ENCODE results near the gene UFSP1.
"Not testable (repeated sequence)": the region's sequence is repeated elsewhere in the genome, so short reads cannot be mapped to it uniquely, and the experiment has no call there.

UFSP1 gene

DNA sequence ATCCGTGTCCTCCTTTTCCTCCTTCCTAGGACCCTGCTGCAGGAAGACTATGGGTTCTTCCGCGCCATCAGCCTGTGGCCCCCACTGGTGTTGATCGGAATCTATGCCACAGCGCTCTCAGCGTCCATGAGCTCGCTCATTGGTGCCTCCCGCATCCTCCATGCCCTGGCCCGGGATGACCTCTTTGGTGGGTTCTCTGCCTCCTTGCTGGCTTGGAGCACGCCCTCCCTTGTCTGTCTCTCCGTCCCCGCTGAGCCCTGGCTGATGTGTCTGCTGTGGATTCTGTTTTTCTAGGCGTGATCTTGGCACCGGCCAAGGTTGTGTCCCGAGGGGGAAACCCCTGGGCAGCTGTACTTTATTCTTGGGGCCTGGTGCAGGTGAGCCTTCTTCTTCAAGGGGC lies 29.7 kb downstream of the UFSP1 start:
- DNase-seq (ENCODE audit: low spot score): no peak

DNA sequence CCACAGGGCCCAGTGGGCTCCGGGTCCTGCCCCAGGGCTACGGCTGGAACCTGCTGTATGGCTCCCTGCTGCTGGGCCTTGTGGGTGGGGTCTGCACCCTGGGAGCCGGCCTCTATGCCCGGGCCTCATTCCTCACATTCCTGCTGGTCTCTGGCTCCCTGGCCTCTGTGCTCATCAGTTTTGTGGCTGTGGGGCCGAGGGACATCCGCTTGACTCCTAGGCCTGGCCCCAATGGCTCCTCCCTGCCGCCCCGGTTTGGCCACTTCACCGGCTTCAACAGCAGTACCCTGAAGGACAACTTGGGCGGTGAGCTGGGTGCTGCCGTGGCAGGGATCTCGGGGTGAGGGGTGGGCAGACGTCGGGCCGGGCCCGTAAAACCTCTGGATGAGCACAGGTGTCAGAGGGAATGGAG lies 32.6 kb downstream of the UFSP1 start:
- no peak for DNase-seq (ENCODE audit: low spot score)

DNA sequence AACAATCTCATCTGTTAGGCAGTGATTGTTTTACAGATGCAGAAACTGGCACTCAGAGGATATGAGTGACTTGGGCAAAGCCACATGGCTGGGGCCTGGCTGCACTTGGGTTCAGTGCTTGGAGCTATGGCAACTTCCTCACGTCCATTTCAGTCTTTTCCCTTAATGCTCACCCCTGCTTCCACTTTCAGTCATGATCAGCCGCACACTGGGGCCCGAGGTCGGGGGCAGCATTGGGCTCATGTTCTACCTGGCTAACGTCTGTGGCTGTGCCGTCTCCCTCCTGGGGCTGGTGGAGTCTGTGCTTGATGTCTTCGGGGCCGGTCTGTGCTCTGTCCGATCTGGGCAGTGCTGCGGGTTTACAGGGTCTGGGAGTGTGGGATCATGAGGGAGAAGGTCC lies 34.0 kb downstream of the UFSP1 start:
- DNase-seq (ENCODE audit: low spot score): no peak

DNA sequence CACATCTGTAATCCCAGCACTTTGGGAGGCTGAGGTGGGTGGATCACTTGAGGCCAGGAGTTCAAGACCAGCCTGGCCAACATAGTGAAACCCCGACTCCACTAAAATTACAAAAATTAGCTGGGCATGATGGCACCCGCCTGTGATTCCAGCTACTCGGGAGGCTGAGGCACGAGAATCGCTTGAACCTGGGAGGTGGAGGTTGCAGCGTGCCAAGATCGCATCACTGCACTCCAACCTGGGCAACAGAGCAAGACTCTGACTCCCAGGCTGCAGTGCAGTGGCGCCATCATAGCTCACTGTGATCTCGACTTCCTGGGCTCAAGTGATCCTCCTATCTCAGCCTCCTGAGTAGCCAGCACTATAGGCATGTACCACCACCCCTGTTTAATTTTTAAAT lies 34.6 kb downstream of the UFSP1 start:
- not testable (repeated sequence) for DNase-seq (ENCODE audit: low spot score)

DNA sequence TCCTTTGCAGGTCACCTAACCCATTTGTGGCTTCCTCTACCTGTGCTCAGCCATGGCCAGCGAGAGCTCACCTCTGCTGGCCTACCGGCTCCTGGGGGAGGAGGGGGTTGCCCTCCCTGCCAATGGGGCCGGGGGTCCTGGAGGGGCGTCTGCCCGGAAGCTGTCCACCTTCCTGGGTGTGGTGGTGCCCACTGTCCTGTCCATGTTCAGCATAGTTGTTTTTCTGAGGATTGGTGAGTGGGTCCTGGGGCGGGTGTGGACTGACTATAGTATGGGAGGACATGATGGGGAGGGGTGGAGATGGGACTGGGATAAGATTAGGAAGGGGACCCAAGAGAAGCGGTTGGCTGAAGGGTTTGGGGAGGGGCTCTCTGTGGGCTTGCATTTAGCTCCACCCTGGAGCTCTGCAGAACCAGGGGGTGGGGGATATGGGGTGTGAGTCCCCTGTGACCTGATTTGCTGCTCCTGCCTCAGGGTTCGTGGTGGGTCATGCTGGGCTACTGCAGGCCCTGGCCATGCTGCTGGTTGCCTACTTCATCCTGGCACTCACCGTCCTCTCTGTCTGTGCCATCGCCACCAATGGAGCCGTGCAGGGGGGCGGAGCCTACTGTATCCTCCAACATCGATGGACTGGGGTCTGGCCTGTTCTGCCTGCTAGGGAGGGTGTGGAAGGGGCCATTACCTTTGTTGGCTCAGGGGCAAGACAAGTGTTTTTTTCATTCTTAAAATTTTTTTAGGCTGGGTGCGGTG lies 35.2 kb downstream of the UFSP1 start:
- no peak for DNase-seq (ENCODE audit: low spot score)

DNA sequence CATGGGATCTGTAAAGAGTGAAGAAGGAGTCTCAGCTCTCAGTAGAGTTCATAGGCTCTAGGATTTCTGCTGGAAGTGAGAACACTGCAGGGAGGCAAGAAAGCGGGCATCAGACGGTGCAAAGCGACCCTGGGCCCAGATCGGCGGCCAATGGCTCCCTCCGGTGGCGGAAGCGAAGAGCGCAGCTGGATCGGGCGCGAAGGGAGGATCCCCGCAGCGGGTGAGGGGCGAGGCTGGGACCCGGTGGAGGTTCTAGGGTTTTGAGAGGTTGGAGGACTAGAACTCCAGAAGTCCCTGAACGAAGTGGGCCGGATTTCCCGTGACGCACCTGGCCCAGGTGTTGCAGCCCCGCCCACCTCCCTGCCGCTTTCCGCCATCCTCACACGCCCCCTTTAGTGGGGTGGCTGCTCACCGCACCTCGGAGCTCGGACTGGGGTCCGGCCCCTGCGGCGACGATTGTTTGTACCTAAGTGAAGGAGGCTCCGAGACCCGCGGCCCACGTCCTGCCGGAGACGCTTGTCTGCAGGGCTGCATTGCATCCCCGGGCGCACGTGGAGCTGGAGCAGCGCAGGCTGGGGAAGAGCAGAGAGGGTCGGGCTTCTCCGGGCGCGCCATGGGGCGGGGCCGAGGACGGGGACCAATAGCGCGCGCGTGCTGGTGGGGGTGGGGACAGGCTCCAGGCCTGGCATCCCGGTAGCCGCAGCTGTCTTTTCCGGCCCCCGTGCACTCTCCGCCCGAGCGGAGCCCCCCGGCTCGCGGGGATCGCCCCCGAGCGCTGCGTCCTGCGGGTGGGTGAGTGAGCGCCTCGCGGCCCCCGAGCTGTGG lies 37.3 kb downstream of the UFSP1 start, which contains the start of gene SLC12A9:
TSS of gene SLC12A9 (plus strand) at position 666 of the 825 bp plus-strand sequence. CDS start 1,485 bp downstream, outside the sequence.
- DNase-seq (ENCODE audit: low spot score): peak; percentile 85

DNA sequence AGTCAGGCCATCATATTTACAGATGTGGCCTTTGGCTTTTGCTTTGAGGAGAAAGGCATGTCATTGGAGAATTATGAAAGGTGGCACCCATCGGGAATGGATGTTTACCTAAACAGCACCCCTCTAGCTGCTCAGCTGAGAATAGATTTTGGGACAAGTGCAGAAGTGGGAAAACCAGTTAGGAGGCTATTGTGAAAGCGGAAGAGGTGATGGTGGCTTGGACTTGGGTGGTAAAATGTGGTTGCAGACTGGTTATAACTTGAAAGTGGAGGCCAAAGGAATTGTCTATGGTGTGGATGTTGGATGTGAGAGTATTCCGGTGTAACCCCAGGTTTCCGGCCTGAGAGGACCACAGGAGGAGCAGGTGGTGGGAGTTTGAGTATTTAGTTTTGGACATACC lies 42.2 kb downstream of the UFSP1 start:
- DNase-seq (ENCODE audit: low spot score): no peak

DNA sequence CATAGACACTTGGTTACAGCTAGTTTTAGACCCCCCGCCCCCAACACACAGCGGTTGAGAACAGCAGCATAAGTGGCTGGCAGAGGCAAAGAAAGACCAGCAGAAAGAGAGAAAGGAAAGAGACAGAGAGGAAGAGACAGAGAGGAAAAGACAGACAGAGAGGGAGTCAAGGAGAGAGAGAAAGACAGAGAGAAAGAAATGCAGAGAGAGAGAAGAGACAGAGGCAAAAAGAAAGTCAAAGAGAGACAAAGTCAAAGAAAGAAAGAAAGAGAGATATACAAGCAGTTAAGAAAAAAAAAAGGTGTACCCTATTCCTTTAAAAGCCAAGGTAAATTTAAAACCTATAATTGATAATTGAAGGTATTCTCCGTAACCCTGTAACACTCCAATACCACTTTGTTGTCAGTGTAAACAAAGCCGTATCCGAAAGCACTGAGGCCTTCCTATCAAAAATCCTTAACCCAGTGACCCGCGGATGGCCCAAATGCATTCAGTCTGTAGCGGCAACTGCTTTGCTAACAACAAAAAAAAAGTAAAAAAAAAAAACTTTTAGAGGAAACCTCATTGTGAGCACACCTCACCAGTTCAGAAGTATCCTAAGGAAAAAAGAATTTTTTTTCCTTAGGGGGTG lies 48.9 kb downstream of the UFSP1 start:
- DNase-seq (ENCODE audit: low spot score): no peak

DNA sequence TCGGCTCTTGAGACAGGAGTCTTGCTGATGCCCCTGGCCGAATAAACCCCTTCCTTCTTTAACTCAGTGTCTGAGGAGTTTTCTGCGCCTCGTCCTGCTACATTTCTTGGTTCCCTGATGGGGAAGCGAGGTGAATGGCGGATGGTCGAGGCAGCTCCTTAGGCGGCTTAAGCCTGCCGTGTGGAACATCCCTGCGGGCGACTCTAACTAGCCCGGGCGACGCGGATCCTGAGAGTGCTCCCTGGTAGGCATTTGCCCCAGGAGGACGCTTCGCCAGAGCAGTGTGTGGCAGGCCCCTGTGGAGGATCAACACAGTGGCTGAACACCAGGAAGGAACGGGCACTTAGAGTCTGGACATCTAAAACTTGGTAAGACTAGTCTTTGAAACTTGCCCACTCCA lies 50.2 kb downstream of the UFSP1 start:
- no peak for DNase-seq (ENCODE audit: low spot score)

All from cerebellar cortex (tissue), 1 donor.